WTC11 (cell line): ENCODE data around the gene SLCO4C1.

ENCODE experiments used
- CREB1 ChIP-seq: sonication (generic); formaldehyde crosslinking; IDR thresholded peaks from 2 replicates; pipeline ENCODE4 v1.8.0; 2023; ENCODE audit warnings: mild to moderate bottlenecking, missing genetic modification reagents
- CTCF ChIP-seq: fragments of 200-600 bp; IDR thresholded peaks from 2 replicates; pipeline ENCODE4 v1.8.0; 2022; ENCODE audit warnings: antibody characterized with exemption
- IRF1 ChIP-seq: sonication (generic); formaldehyde crosslinking; IDR thresholded peaks from 2 replicates; pipeline ENCODE4 v1.8.0; 2023; ENCODE audit warnings: missing genetic modification reagents
- JAZF1 ChIP-seq: fragments of 250-450 bp; sonication (Bioruptor Pico); IDR thresholded peaks from 2 replicates; pipeline ENCODE4 v1.9.0; 2021; ENCODE audit warnings: moderate library complexity, mild to moderate bottlenecking, inconsistent platforms
- NFYB ChIP-seq: sonication (generic); formaldehyde crosslinking; conservative IDR thresholded peaks from 2 replicates; pipeline ENCODE4 v1.8.0; 2022; ENCODE audit warnings: low read depth, missing genetic modification reagents
- NR3C1 ChIP-seq: sonication (generic); formaldehyde crosslinking; conservative IDR thresholded peaks from 2 replicates; pipeline ENCODE4 v1.8.1; 2023; ENCODE audit warnings: low read depth, mild to moderate bottlenecking, missing genetic modification reagents
- SP1 ChIP-seq: sonication (generic); formaldehyde crosslinking; conservative IDR thresholded peaks from 2 replicates; pipeline ENCODE4 v1.8.1; 2022; ENCODE audit warnings: missing genetic modification reagents
- TEAD4 ChIP-seq: sonication (generic); formaldehyde crosslinking; IDR thresholded peaks from 2 replicates; pipeline ENCODE4 v1.8.0; 2022; ENCODE audit warnings: mild to moderate bottlenecking, missing genetic modification reagents
- ZNF423 ChIP-seq: fragments of 250-450 bp; sonication (Bioruptor Pico); IDR thresholded peaks from 2 replicates; pipeline ENCODE4 v2.1.2; 2022; ENCODE audit warnings: mild to moderate bottlenecking, moderate library complexity
- ZNF512 ChIP-seq: sonication (generic); formaldehyde crosslinking; IDR thresholded peaks from 2 replicates; pipeline ENCODE4 v1.8.1; 2022; ENCODE audit warnings: missing genetic modification reagents, borderline replicate concordance

GRCh38 chr5:102200861-102201260, 95.2 kb downstream of the SLCO4C1 start:
- TF ChIP-seq CTCF (no peak), SP1 (CRISPR knock-in tag) (no peak), JAZF1 (CRISPR knock-in tag) (no peak), IRF1 (CRISPR knock-in tag) (no peak), TEAD4 (CRISPR knock-in tag) (no peak), NR3C1 (CRISPR knock-in tag) (no peak), NFYB (no peak), CREB1 (CRISPR knock-in tag) (no peak), ZNF512 (no peak), ZNF423 (CRISPR knock-in tag) (no peak)
